Eye (tissue), 1 donor: Measurements from ENCODE around the gene CDKN2B-AS1.
A peak's percentile ranks its signal among the peaks of the same experiment; 100 is the strongest.

Source experiments
- DNase-seq: peaks from one replicate; pipeline ENCODE4 v3.0.0-alpha.2; 2015

Gene CDKN2B-AS1

DNA sequence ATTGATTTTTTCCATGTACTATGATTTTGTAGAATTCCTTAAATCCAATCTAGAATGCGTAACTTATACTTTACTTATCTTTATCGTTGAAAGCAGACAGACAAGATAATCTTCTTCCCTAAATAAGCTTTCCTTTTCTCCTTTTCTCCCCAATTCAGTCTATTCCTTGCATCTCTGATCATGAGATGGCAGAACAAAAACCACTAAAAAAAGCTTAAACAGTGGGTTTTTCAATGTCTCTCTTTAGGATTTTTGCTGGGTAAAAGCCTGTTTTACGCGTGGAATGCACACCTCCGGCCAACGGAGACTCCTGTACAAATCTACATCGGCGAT is 13.8 kb downstream of the CDKN2B-AS1 start:
- DNase-seq, result peak; percentile 35

DNA sequence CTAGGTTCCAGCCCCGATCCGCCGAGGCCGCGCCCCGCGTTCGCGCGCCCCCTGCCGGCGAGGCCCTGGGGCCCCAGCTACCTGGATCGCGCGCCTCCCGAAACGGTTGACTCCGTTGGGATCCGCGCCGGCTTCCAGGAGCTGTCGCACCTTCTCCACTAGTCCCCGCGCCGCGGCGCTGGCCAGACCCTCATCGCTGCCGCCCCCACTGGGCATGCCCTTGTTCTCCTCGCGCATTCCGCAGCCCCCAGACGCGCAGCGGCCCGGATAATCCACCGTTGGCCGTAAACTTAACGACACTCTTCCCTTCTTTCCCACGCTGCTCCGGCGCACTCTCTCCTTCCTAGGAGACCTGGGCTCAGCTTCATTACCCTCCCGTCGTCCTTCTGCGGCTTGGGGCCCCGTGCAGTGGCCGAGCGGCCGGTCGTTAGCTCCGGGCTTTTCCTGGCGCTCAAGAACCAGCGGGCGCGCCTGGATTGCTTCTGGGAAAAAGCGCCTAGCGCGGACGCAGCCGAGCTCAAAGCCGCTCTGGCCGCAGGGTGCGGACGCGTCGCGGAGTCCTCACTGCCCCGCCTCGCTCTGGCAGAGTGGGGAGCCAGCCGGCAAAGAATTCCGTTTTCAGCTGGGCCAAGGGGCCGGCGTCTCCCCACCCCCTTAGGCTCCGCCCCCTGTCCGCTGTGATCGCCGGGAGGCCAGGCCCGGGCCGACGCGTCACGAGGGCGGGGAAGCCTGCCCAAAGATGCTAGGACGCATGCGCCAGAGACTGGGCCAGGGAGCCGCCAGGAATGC is 14.3 kb downstream of the CDKN2B-AS1 start, which contains the start of gene CDKN2B:
TSS of gene CDKN2B (minus strand) at position 589 of the 789 bp plus-strand sequence. CDS start at position 237, 352 bp downstream.
- DNase-seq, result peak; percentile 95

DNA sequence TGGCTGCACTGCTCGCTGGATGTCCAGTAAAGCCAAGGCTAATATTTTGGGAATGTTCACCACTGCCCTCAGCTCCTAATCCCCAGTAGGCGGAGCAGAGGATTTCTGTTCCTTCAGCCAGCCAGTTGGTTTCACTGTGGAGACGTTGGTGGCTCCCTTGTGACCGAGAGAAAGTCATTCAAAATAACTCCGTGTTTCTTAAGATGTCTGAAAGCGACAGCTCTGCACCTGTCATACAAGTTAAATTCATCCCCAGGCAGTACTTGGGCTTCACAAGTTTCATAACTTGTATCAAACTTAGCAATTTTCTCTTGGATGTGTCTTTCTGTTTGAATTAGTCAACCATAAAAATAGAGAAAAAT is 14.9 kb downstream of the CDKN2B-AS1 start:
- DNase-seq, result no peak

DNA sequence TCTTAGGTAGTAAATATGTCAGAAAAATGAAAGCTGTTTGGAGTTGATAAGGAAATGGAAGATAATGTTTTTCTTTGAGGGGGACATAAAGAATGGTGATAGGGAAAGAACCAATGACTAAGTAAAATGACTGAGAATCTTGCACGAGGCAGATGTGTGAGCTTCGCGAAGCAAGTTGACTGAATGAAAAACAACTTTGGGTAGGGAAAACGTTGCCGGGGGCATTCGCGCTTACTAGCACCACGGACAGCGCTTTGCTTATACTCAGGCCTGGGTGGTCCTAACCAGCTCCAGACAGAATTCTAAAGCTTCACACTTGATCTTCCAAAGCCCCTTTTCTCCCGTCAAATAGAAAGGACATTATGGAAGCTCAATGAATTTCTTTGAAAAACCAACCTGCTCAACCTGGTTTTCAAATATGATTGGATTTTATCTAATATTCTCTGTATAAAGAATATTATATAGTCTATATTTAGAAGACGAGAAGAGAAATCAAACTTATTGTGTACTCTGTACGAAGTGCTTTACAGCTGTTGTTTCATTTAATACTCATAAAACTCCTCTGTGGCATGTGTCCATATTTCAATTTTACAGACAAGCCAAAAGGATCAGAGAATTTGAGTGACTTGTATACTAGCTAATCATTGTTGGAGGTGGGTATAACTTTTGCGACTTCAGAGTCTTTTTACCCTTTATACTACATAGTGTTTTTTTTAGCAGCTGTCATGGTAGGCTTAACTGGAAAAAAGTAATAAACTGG is 16.5 kb downstream of the CDKN2B-AS1 start:
- DNase-seq, result peak; percentile 90

DNA sequence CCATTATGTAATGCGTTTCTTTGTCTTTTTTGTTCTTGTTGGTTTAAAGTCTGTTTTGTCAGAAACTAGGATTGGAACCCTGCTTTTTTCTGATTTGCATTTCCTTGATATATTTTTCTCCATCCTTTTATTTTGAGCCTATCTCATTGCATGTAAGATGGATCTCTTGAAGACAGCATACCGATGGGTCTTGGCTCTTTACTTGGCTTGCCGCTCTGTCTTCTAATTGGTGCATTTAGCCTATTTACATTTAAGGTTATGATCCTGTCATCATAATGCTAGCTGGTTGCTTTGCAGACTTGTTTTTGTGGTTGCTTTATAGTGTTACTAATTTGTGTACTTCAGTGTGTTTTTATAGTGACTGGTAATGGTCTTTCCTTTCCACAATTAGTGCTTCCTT is 27.8 kb downstream of the CDKN2B-AS1 start:
- DNase-seq, result no peak

- DNase-seq, result no peak
Observed at GRCh38 chr9:22026696-22027095, 32.1 kb downstream of the CDKN2B-AS1 start.

DNA sequence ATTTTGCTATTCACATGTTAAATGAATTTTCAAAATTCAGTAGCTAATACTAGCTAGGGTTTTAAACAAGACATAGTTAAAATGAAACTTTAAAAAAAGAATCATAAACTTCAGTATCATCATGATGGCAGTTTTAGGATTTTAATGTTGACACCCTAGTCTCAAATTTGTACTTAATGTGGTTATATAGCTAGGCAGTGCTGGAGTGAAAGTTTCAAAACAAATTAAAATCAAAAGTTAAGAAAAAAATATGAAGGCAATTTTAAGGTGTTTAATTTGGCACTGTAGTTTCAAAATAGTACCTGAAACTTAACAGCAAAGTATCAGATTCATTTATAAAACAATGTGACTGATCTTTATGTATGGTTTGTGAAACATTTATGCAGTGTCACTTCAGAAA is 33.8 kb downstream of the CDKN2B-AS1 start:
- no peak for DNase-seq

DNA sequence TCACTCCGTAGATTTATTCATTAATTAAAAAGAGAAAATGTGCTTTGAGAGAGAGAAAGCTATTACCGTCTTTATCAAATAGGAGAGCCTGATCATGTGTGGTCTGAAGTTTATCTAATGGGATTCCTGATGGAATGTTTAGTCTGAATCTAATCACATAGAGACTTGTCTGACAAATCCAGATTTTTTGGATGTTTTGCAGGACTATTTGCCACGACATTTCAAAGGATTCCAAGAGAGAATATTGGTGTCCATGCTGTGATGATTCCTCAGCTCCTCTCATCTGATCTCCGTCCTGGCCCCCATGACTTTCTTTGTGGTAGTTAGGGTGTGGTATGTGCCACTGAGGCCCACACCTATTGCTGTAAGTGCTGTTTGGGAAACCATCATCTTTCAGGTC is 34.6 kb downstream of the CDKN2B-AS1 start:
- DNase-seq, result no peak

- no peak for DNase-seq
Observed at GRCh38 chr9:22030101-22030598, 35.6 kb downstream of the CDKN2B-AS1 start.

DNA sequence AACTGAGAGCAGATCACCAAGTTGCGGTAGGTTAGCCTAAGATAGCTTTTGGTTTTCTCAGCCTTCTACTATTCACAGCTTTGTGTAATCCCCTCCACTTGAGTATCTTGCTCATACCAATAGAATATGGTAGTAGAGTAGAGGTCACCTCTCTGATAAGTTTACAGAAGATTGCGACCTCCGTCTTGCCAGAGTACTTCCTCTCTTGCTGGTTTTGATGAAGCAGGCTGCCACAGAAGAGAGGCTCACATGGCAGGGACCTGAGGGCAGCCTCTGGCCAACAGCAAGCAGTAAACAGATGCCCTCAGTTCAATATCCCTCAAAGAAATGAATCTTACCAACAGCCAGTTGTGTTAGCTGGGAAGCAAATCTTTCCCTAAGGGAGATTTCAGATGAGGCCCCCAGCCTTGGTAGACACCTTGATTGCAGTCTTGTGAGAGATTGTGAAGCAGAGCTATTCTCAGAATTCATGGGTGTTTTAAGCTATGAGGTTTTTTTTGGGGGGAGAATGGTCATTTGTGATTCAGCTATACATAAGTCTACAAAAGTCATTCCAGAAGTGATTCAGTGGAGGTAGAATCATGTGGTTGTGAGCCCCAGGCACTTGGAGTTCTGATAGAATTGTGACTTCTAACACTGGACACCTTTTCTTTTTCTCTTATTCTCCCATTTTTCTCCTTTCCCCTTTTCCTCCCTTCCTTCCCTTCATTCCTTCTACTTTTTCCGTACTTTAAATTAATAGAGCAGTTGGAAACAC is 37.2 kb downstream of the CDKN2B-AS1 start:
- DNase-seq, result no peak

- DNase-seq, result no peak
Observed at GRCh38 chr9:22033012-22033630, 38.5 kb downstream of the CDKN2B-AS1 start.

DNA sequence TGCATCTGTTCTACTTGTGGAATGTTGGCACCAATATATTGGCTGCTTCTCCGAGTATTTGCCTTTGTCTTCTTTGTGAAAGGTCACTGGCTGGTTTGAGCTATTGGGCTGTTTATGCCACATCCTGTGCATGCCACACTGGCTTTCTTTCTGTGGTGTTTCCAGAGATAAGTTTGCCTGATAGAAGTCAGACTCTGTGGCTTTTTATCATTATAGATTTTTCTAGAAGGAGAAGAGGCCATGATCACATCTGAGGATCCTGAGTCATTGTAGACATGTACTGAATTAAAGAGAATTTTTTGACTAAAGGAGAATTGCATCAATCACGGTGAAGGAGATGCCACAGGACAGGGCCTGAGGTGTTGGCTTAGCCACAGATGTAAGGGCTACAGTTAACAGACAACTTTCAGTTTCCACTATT is 41.0 kb downstream of the CDKN2B-AS1 start:
- DNase-seq, result no peak

DNA sequence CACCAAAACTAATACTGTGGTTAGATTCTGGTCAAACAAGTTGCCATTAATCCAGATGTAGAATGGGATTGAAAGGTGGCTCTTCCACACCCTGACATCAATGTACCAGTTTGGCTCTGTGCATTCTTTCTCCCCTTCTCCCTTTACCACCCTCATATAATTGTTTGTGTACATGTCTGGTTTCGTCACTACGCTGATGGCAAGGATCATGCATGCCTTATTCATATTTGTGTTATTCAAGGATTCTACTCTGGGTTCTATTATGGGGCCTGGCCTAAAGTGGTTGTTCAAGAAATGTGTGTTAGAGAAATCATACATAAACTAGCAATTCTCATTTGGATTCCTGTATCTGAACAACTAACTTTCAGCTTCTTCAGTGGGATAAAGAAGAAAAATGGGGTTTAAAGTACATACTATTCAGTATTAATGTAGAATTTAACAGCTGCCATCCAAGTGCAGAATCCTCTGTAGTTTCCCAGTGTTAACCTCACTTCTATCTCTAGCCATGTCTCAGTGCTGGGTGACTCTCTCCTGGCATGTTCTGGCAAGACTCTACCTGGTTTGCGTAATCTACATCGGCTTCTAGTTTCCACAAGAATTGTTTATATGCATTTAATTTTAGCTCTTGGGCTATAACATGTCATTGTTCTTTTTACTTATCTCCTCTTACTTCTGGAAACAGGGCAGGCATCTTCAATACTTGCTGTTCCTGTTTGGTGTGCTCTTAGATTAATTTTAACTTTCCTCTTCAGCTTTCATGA is 42.5 kb downstream of the CDKN2B-AS1 start:
- no peak for DNase-seq

DNA sequence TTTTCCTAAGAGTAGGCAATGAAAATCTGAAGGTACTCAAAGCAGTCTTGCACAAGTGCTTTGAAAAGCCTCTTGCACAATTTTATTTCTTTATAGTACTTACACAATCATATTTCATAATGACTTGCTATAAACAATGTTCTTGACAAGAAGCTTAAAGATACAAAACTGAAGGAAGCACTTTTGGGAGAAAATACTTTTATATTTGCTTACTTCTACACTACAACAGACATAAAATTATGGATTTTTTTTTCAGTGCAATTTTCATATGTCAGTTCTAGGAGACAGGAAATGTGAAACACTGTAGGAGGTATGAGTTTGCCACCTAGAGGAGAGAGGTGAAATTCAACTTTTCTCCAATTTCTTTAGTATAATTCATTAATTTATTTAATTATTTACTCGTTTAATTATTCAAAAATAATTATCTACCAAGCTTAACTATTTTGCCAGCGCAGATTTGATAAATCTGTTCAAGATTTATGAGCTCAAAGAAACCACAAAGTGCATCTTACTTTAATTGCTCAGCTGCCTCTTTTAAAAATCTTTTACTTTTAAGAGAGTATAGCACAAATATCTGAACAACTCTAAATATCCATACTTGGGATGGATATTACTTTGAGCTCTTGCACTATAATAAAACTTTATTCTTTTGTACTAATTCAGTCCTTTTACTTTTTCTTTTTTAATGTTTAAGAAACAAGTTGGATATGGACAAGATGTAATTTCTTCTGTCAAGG is 43.5 kb downstream of the CDKN2B-AS1 start:
- no peak for DNase-seq

DNA sequence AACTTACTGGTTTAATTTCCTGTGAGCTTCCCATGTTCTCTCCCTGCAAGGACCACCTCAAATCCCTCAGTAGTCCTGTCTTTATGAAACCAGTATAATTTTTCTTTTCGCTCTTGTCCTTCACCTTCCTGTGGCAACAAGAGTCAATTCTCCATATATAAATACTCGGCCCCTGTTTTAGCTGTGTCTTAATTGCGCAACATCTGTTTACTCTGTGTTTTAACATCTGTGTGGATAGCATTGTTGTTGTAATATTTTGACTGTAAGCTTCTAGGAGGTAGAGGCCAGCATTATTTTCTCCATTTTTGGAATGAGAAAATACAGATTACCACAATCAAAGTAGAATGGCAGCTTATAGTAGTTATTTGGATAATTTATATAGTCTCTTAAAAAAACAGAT is 44.7 kb downstream of the CDKN2B-AS1 start:
- DNase-seq, result no peak

GRCh38 chr9:22040760-22041159 is 46.2 kb downstream of the CDKN2B-AS1 start:
- peak; percentile 15 for DNase-seq

GRCh38 chr9:22041344-22041743 is 46.8 kb downstream of the CDKN2B-AS1 start:
- DNase-seq, result no peak

DNA sequence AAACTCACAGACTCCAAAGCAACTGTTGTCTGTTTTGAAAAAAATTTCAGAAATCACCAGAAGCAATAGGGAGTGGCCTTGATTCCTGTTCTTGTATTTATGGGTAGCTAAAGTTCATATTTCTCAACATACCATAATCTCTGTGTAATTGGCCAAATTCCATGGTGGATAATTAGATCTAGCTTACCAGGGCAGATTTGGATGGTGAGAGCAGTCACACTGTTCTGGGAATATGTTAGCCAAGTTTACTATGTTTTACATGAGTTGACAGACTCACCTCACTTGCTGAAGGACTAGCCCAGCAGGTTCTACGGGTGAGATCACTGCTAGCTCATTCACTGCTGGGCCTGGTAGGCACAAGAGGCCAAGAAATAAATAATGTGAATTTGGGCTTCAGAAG is 47.2 kb downstream of the CDKN2B-AS1 start:
- peak; percentile 6 for DNase-seq

DNA sequence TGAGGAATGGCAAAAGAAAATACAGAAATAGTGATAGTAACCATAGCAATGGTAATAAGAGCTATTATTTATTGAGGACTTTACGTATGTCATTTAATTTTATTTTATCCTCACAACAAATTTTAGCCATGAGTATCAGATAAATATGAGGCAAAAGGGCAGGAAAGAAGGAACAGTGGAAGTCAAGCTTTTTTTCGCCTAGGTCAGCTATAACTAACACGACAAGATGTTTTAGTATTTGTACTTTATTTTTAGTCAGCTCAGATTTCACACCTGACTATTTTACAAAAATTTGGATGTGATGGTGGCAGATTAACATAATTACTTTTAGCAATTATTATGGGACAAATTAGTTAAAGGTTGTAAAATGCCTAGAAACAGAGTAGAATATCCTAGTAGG is 49.3 kb downstream of the CDKN2B-AS1 start:
- no peak for DNase-seq

DNA sequence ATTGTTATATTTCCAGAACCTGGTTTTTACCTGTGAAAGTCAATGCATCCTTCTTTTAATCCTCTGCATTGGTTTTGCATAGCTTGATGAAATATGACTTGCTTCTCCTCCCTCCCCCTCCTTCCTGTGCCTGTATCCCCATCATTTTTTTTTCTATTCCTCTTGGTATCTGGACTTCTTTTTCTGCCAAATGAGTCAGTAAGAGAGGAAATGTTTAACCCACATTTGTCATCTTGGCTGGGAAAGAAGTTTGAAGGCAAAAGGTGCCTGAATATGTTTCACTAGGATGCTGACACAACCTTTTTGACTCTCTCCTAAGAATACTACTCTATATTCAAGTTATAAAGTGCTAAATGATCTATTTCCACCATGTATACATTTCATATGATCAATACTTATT is 50.0 kb downstream of the CDKN2B-AS1 start:
- DNase-seq, result no peak

- no peak for DNase-seq
Observed at GRCh38 chr9:22045423-22045822, 50.8 kb downstream of the CDKN2B-AS1 start.
